SK-N-SH treated with all-trans-retinoic acid at 6 μM for 48 hours (cell line): ENCODE data around the gene SGIP1.

ENCODE experiments used
- ATAC-seq: fragments of 200-7000 bp; cut with Tn5 transposase; 3 replicates; pipeline ENCODE4 v1.9.1; 2020; ENCODE audit warnings: mild to moderate bottlenecking, moderate library complexity
- ARNTL ChIP-seq: fragments of 450-650 bp; formaldehyde crosslinking; IDR thresholded peaks from 2 replicates; pipeline ENCODE4 v1.5.0; 2020; ENCODE audit warnings: low read depth, mild to moderate bottlenecking, moderate library complexity, borderline replicate concordance
- CSDC2 ChIP-seq: fragments of 250-450 bp; sonication (Bioruptor Pico); IDR thresholded peaks from 2 replicates; pipeline ENCODE4 v1.5.0; 2020; ENCODE audit warnings: mild to moderate bottlenecking, moderate library complexity
- CSRNP3 ChIP-seq: fragments of 250-450 bp; sonication (Bioruptor Pico); IDR thresholded peaks from 2 replicates; pipeline ENCODE4 v1.5.1; 2021; ENCODE audit warnings: mild to moderate bottlenecking, moderate library complexity
- ESRRG ChIP-seq: fragments of 250-450 bp; sonication (Bioruptor Pico); IDR thresholded peaks from 2 replicates; pipeline ENCODE4 v1.6.1; 2021; ENCODE audit warnings: mild to moderate bottlenecking
- ISL1 ChIP-seq: fragments of 250-450 bp; sonication (Bioruptor Pico); IDR thresholded peaks from 2 replicates; pipeline ENCODE4 v2.1.2; 2022; ENCODE audit warnings: mild to moderate bottlenecking, moderate library complexity
- OSR1 ChIP-seq: fragments of 250-450 bp; sonication (Bioruptor Pico); IDR thresholded peaks from 2 replicates; pipeline ENCODE4 v1.8.0; 2022; ENCODE audit warnings: moderate library complexity, mild to moderate bottlenecking, inconsistent platforms
- PATZ1 ChIP-seq: fragments of 250-450 bp; sonication (Bioruptor Pico); IDR thresholded peaks from 2 replicates; pipeline ENCODE4 v1.8.0; 2020; ENCODE audit warnings: mild to moderate bottlenecking, moderate library complexity, borderline replicate concordance
- POU6F1 ChIP-seq: fragments of 250-450 bp; sonication (Bioruptor Pico); IDR thresholded peaks from 2 replicates; pipeline ENCODE4 v1.8.0; 2021; ENCODE audit warnings: low read depth, mild to moderate bottlenecking, moderate library complexity, borderline replicate concordance
- PPARA ChIP-seq: fragments of 250-450 bp; sonication (Bioruptor Pico); IDR thresholded peaks from 2 replicates; pipeline ENCODE4 v1.5.0; 2020; ENCODE audit warnings: mild to moderate bottlenecking, borderline replicate concordance
- SNAI2 ChIP-seq: fragments of 250-450 bp; sonication (Bioruptor Pico); IDR thresholded peaks from 2 replicates; pipeline ENCODE4 v1.5.0; 2020; ENCODE audit warnings: mild to moderate bottlenecking, moderate library complexity
- TOX ChIP-seq: fragments of 250-450 bp; sonication (Bioruptor Pico); IDR thresholded peaks from 2 replicates; pipeline ENCODE4 v1.8.0; 2021; ENCODE audit warnings: mild to moderate bottlenecking, moderate library complexity, borderline replicate concordance
- TSHZ2 ChIP-seq: fragments of 250-450 bp; sonication (Bioruptor Pico); IDR thresholded peaks from 2 replicates; pipeline ENCODE4 v1.5.0; 2020; ENCODE audit warnings: mild to moderate bottlenecking, moderate library complexity
- ZFP3 ChIP-seq: fragments of 250-450 bp; sonication (Bioruptor Pico); IDR thresholded peaks from 2 replicates; pipeline ENCODE4 v1.5.0; 2020; ENCODE audit warnings: mild to moderate bottlenecking, moderate library complexity
- ZNF70 ChIP-seq: fragments of 450-650 bp; formaldehyde crosslinking; IDR thresholded peaks from 2 replicates; pipeline ENCODE4 v1.5.0; 2020; ENCODE audit warnings: mild to moderate bottlenecking, moderate library complexity

The SGIP1 gene

GRCh38 chr1:66537718-66538117 lies 3.8 kb downstream of the SGIP1 start:
- ATAC-seq, result no peak
- TF ChIP-seq OSR1 (CRISPR knock-in tag) (no peak), TOX (CRISPR knock-in tag) (no peak), PATZ1 (CRISPR knock-in tag) (no peak), POU6F1 (CRISPR knock-in tag) (no peak), PPARA (CRISPR knock-in tag) (no peak), ARNTL (CRISPR knock-in tag) (no peak), SNAI2 (CRISPR knock-in tag) (no peak), ZNF70 (CRISPR knock-in tag) (no peak), CSRNP3 (CRISPR knock-in tag) (no peak), ESRRG (CRISPR knock-in tag) (no peak), ZFP3 (no peak), CSDC2 (no peak)

GRCh38 chr1:66539491-66539890 lies 5.5 kb downstream of the SGIP1 start:
- no peak for TF ChIP-seq CSRNP3 (CRISPR knock-in tag)
- TF ChIP-seq ISL1 (CRISPR knock-in tag), result no peak
- no peak for TF ChIP-seq PATZ1 (CRISPR knock-in tag)
- no peak for TF ChIP-seq ESRRG (CRISPR knock-in tag)
- TF ChIP-seq ZFP3, result no peak
- no peak for ATAC-seq

GRCh38 chr1:66540434-66541032 lies 6.6 kb downstream of the SGIP1 start:
- TF ChIP-seq ZFP3, result no peak
- TF ChIP-seq TSHZ2 (CRISPR knock-in tag), result no peak
- peak; percentile 95 for TF ChIP-seq ISL1 (CRISPR knock-in tag)
- no peak for TF ChIP-seq ARNTL (CRISPR knock-in tag)
- TF ChIP-seq POU6F1 (CRISPR knock-in tag), result no peak
- ATAC-seq, result peak; percentile 77
